ENCODE data around the gene INPP4B.
A peak's percentile ranks its signal among the peaks of the same experiment; 100 is the strongest.
"Not testable (repeated sequence)": the region's sequence is repeated elsewhere in the genome, so short reads cannot be mapped to it uniquely, and the experiment has no call there.

The INPP4B gene

GRCh38 chr4:142687547-142688275 lies 158.4 kb downstream of the INPP4B start:
- in situ Hi-C loops (cut with HindIII; ENCODE audit: low pct_unique_long_range_greater_than_20kb, low sequenced_read_pairs), result no loop called here
- no peak for DNase-seq (ENCODE audit: low read depth in 1 of 2, low spot score in 1 of 2)
- TF ChIP-seq JUND (IDR thresholded peaks at IDR 0.05; ENCODE audit: low read depth), result no peak

GRCh38 chr4:142686081-142686480 lies 160.0 kb downstream of the INPP4B start:
- no peak for DNase-seq (ENCODE audit: low read depth in 1 of 2, low spot score in 1 of 2)
- no peak for TF ChIP-seq JUND (IDR thresholded peaks at IDR 0.05; ENCODE audit: low read depth)
- in situ Hi-C loops (cut with HindIII; ENCODE audit: low pct_unique_long_range_greater_than_20kb, low sequenced_read_pairs), result no loop called here

- TF ChIP-seq JUND (IDR thresholded peaks at IDR 0.05; ENCODE audit: low read depth), result no peak
- DNase-seq (ENCODE audit: low read depth in 1 of 2, low spot score in 1 of 2), result no peak
- in situ Hi-C loops (cut with HindIII; ENCODE audit: low pct_unique_long_range_greater_than_20kb, low sequenced_read_pairs), result no loop called here
Measured at GRCh38 chr4:142683997-142684396, 162.1 kb downstream of the INPP4B start.

GRCh38 chr4:142683503-142683902 lies 162.6 kb downstream of the INPP4B start:
- in situ Hi-C loops (cut with HindIII; ENCODE audit: low pct_unique_long_range_greater_than_20kb, low sequenced_read_pairs), result no loop called here
- no peak for DNase-seq (ENCODE audit: low read depth in 1 of 2, low spot score in 1 of 2)
- no peak for TF ChIP-seq JUND (IDR thresholded peaks at IDR 0.05; ENCODE audit: low read depth)

GRCh38 chr4:142671516-142671915 lies 174.6 kb downstream of the INPP4B start:
- in situ Hi-C loops (cut with HindIII; ENCODE audit: low pct_unique_long_range_greater_than_20kb, low sequenced_read_pairs), result no loop called here
- no peak for DNase-seq (ENCODE audit: low read depth in 1 of 2, low spot score in 1 of 2)

GRCh38 chr4:142663828-142664227 lies 182.3 kb downstream of the INPP4B start:
- TF ChIP-seq JUND (IDR thresholded peaks at IDR 0.05; ENCODE audit: low read depth), result no peak
- in situ Hi-C loops (cut with HindIII; ENCODE audit: low pct_unique_long_range_greater_than_20kb, low sequenced_read_pairs), result no loop called here
- DNase-seq (ENCODE audit: low read depth in 1 of 2, low spot score in 1 of 2), result no peak

More at GRCh38 chr4:142671516-142671915, 174.6 kb downstream of the INPP4B start:
- no peak for TF ChIP-seq JUND (IDR thresholded peaks at IDR 0.05; ENCODE audit: low read depth)

GRCh38 chr4:142660728-142661127 lies 185.4 kb downstream of the INPP4B start:
- in situ Hi-C loops (cut with HindIII; ENCODE audit: low pct_unique_long_range_greater_than_20kb, low sequenced_read_pairs), result no loop called here
- no peak for DNase-seq (ENCODE audit: low read depth in 1 of 2, low spot score in 1 of 2)
- TF ChIP-seq JUND (IDR thresholded peaks at IDR 0.05; ENCODE audit: low read depth), result no peak

GRCh38 chr4:142656178-142656577 lies 189.9 kb downstream of the INPP4B start:
- DNase-seq (ENCODE audit: low read depth in 1 of 2, low spot score in 1 of 2), result peak in 1 of 2 experiments; percentile 42
- no peak for TF ChIP-seq JUND (IDR thresholded peaks at IDR 0.05; ENCODE audit: low read depth)
- in situ Hi-C loops (cut with HindIII; ENCODE audit: low pct_unique_long_range_greater_than_20kb, low sequenced_read_pairs), result no loop called here

GRCh38 chr4:142648378-142648777 lies 197.7 kb downstream of the INPP4B start:
- no peak for DNase-seq (ENCODE audit: low read depth in 1 of 2, low spot score in 1 of 2)
- no peak for TF ChIP-seq JUND (IDR thresholded peaks at IDR 0.05; ENCODE audit: low read depth)
- in situ Hi-C loops (cut with HindIII; ENCODE audit: low pct_unique_long_range_greater_than_20kb, low sequenced_read_pairs), result no loop called here

- no peak for TF ChIP-seq JUND (IDR thresholded peaks at IDR 0.05; ENCODE audit: low read depth)
- in situ Hi-C loops (cut with HindIII; ENCODE audit: low pct_unique_long_range_greater_than_20kb, low sequenced_read_pairs), result no loop called here
- DNase-seq (ENCODE audit: low read depth in 1 of 2, low spot score in 1 of 2), result no peak
Measured at GRCh38 chr4:142645475-142646108, 200.5 kb downstream of the INPP4B start.

- DNase-seq (ENCODE audit: low read depth in 1 of 2, low spot score in 1 of 2); in situ Hi-C loops (cut with HindIII; ENCODE audit: low pct_unique_long_range_greater_than_20kb, low sequenced_read_pairs): not testable (repeated sequence)
Measured at GRCh38 chr4:142644628-142645027, 201.5 kb downstream of the INPP4B start.

- in situ Hi-C loops (cut with HindIII; ENCODE audit: low pct_unique_long_range_greater_than_20kb, low sequenced_read_pairs), result no loop called here
- peak in 1 of 2 experiments; percentile 56 for DNase-seq (ENCODE audit: low read depth in 1 of 2, low spot score in 1 of 2)
- TF ChIP-seq JUND (IDR thresholded peaks at IDR 0.05; ENCODE audit: low read depth), result no peak
Measured at GRCh38 chr4:142637614-142638013, 208.5 kb downstream of the INPP4B start.

- TF ChIP-seq JUND (IDR thresholded peaks at IDR 0.05; ENCODE audit: low read depth), result no peak
- in situ Hi-C loops (cut with HindIII; ENCODE audit: low pct_unique_long_range_greater_than_20kb, low sequenced_read_pairs), result no loop called here
- no peak for DNase-seq (ENCODE audit: low read depth in 1 of 2, low spot score in 1 of 2)
Measured at GRCh38 chr4:142631836-142632235, 214.3 kb downstream of the INPP4B start.

Measured in T47D (cell line).